Endometrium (tissue), 2 donors: ENCODE results near the gene ARHGAP24.
"Not testable (repeated sequence)": the region's sequence is repeated elsewhere in the genome, so short reads cannot be mapped to it uniquely, and the experiment has no call there.

Experiments
- FAIRE-seq: peaks from 2 replicates; lab custom pipeline; 2012; peaks lifted over from hg19 to GRCh38; lab: Jason Lieb, UNC
- donor health status: control.
- donor health status: control.

Gene ARHGAP24

GRCh38 chr4:85518526-85518925 lies 43.6 kb downstream of the ARHGAP24 start:
- not testable (repeated sequence) for FAIRE-seq

DNA sequence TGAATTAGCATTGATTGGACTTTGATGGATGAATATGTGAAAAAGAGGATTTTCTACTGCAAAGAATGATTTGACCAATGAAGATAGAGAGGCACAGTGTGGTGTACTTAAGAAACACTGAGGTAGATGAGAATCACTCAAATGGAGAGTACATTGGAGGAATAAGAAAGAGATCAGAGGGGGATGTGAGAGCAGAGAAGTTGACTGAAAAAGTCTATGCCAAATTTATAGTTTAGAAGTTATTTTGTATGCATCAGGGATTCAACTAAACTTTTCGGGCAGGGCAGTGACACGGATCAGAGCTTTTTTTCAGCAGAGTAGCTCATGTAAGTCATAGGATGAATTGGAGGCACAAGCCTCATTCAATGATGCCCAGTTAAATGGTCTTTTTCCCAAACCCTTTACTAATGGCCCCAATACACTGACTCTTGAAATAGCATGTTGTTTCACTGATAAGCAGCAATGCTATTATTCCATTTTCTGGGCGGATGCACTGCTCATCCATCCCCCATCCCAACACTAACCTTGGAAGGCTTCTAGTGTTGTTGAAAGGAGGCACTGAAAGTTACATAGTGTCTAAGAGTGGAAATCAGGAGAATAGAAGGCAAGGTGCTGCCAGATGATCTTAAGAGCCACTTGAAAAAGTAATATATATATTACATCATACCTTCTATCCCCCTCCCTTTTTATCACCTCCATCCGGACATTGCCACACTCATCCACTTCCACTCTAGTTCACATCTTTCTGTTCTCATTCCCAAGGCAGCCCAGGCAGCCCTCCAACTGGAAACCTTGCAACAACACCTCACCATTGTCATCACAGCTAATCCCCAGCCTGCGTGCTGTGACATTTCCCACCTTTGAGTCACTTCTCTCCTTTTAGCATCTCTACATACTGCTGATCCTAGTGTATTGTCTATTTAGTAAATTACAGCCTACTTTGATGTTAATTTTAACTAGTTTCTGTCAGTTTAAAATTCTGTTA lies 46.1 kb downstream of the ARHGAP24 start:
- FAIRE-seq = no peak

DNA sequence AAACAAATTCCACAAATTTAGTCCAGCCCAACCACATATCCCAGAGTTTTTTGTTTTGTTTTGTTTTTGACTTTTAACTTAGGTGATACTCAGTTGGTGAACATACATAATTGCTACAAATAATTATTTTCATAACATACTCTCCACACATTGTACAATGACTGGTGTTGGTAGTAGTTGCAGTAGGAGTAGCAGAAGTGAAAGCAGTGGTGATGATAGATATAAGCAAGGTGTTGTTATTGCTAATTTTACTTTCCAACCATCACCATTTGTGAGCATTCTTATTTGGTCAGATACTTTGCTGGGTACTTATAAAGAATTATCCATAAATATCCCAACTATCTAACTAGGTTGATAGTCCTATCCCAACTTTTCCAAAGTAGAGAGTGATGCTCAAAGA lies 47.3 kb downstream of the ARHGAP24 start:
- no peak for FAIRE-seq

DNA sequence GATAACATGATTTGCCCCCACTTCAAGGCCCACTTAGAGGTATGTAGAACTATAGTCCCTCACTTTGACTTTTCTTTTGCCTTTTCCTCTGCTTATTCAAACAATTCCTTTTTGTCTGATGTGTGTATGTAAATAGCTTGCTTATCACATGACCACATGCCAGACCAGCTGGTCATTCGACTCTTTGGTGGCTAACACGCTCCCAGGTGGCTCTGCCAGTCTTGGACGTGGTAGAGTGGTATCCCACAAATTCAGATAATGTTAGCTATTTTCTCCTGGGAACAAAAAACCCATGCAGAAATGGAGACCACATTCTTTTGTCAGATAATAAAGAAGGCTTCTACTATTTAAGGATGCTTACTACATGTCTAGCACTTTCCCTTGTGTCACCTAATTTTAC lies 47.9 kb downstream of the ARHGAP24 start:
- FAIRE-seq = no peak

GRCh38 chr4:85527815-85528214 lies 52.9 kb downstream of the ARHGAP24 start:
- no peak for FAIRE-seq

DNA sequence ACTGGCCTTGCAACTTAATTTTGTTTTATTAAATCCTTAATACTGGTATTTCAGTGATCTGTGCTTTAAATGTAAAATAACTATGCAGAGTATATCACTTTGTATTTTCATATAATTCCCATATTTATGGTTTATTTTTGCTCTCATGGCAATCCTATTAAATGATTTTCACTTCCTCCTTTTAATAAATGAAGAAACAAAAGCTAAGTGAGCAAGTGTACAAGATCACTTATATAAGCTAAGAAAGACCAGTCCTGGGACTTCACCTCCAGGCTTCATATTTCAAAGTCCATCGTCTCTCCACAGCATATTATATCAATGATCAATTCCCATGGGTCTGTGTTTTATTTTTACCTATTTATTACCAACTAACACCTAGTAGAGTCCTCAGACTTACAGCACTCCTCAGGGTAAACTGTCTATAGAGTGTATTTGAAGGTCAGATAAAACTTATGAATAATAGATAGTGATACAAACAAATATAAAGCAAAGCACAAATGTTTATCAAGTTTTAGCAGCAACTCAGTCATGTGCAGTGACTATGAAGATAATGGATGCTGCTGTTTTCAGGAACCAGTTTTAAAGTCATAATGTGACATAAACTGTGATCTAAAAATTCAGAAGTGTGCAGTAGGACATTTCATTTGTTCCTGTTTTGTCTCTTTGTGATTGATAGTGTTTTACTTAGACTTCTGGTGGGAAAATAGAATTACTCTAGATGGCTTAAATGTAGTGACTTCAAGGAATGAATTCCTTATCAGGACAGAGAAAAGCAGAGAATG lies 56.8 kb downstream of the ARHGAP24 start:
- FAIRE-seq = no peak

- FAIRE-seq = no peak
These were observed 59.2 kb downstream of the ARHGAP24 start for GRCh38 chr4:85534120-85534519.

DNA sequence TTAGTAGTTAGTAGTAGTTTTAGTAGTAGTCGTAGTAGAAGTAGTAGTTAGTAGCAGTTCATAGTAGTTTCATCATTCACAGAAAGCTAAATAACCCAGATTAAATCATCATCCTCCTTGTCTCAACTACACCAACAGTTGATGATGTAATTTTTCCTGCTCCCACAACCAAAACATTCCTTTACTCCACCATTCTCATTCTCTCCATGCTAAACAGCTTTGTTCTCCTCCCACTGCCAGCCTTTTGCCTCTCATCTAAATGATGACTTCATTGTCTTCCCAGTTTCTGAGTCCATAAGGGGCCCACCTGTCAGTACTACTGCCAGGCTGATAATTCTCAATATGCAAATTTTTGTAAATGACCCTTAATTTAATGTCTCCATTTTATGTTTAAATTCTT lies 68.9 kb downstream of the ARHGAP24 start:
- no peak for FAIRE-seq

DNA sequence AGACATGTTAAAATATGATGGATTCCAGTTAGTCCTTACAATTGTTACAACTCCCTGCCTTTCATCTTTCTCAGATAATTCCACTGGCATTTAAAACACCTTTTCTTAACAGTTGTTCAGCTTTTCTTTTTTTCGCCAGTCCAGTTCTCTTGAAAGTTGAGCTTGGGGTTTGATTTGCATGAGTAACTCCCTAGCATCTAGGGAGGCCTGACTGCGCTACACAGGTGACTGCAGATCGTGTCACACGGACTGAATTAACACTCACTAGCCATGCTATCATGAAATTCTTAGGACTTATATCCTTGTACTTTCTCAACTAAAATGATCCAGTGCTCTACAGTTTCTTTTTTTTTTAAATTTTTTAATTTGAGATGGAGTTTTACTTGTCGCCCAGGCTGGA lies 69.8 kb downstream of the ARHGAP24 start:
- no peak for FAIRE-seq

GRCh38 chr4:85548116-85548515 lies 73.2 kb downstream of the ARHGAP24 start:
- FAIRE-seq = no peak

DNA sequence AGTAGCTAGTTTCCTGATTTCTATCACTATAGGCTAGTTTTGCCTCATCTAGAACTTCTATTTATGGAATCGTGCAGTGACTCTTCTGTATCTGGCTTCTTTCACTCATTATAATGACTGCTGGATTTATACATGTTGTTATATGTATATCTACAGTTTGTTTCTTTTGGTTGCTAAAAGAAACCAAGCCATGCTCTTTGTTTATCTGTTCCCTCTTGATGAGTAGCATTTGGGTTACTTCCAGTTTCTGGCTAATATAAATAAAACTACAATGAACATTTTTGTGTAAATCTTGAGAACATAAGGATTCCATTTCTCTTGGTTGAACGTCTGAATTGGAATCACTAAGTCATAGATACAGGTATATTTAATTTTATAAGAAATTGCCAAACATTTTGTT lies 73.9 kb downstream of the ARHGAP24 start:
- no peak for FAIRE-seq

- FAIRE-seq = no peak
These were observed 80.3 kb downstream of the ARHGAP24 start for GRCh38 chr4:85555206-85555605.

DNA sequence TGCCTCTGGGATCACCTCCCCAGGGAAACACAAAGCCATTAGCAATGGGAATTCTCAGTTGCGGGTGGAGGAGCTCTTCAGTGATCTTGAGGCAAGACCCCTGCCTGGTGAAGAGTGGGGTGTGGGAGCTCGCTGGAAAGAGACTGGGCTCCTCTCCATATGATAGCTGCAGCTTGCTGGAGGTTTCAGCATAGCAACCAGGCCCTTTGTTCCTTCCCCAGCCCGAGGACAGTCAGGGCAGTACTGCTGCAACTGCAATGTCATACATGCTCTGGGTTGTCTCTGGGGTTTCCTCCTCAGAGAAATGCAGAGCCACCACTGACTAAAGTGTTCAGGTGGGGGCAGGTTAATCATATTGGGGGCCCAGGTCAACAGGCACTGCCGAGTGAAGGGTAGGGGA lies 81.3 kb downstream of the ARHGAP24 start:
- no peak for FAIRE-seq

- no peak for FAIRE-seq
These were observed 82.3 kb downstream of the ARHGAP24 start for GRCh38 chr4:85557016-85557901.

- no peak for FAIRE-seq
These were observed 91.0 kb downstream of the ARHGAP24 start for GRCh38 chr4:85565761-85566480.

DNA sequence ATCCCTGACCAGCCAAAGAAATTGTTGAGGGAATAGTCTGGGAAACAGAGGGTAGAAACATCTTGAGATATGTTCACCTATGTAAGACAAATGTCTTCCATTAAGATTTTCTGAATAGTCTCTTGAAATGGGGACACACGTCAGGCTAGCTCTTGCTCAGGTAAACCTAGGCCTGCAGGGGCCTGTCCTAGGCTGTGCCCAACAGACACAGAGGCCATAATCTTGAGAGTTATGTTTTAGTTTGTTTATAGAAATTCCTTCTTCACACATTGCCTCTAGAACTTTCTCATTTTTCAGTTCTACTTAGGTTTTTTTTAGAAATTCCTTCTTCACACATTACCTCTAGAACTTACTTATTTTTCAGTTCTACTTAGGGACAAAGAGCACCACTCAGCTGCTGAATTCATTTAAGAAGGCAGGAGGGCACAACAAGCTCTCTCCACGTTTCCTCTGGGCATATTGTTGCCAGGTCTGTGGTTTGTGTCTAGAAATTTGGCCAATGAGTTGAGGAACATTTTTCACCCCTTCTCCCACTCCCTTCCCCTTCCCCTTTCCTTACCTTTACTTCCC lies 94.9 kb downstream of the ARHGAP24 start:
- no peak for FAIRE-seq

- FAIRE-seq = no peak
These were observed 95.4 kb downstream of the ARHGAP24 start for GRCh38 chr4:85570388-85570787.

- FAIRE-seq = no peak
These were observed 96.1 kb downstream of the ARHGAP24 start for GRCh38 chr4:85571008-85571407.

- FAIRE-seq = no peak
These were observed 98.3 kb downstream of the ARHGAP24 start for GRCh38 chr4:85573270-85573669.

GRCh38 chr4:85577307-85577706 lies 102.4 kb downstream of the ARHGAP24 start:
- FAIRE-seq = no peak

GRCh38 chr4:85579942-85580341 lies 105.0 kb downstream of the ARHGAP24 start:
- FAIRE-seq = no peak
